IPS-18c (cell line): ENCODE results near the gene TMTC4.
"Not testable (repeated sequence)": the region's sequence is repeated elsewhere in the genome, so short reads cannot be mapped to it uniquely, and the experiment has no call there.

Source experiments
- H3K4me3 ChIP-seq: 2 replicates; pipeline ENCODE4 v1.7.0; 2013; ENCODE audit warnings: low read depth, mild to moderate bottlenecking, low read length, moderate library complexity; ENCODE audit not compliant: insufficient read depth
- H3K9me3 ChIP-seq: one replicate; pipeline ENCODE4 v1.6.1; 2013; ENCODE audit warnings: mild to moderate bottlenecking, low read length, moderate library complexity; ENCODE audit not compliant: control insufficient read depth, insufficient read depth

The TMTC4 gene

DNA sequence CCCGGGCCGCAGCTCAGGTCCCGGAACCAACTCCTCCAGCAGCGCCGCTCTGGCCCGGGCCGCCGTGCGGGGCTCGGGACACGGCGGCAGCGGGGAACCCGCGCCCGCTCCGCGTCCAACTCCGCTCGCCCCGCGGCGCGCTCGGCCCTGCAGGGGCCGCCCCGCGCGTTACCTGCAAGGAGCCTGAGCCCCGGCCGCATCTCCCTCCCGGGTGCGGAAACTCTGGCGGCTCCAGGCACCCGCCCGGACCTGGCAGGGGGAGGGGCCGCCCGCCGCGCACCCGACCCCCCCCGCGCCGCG lies at the start of gene TMTC4:
TSS of gene TMTC4 (minus strand) at position 224 of the 300 bp plus-strand sequence. CDS start 4,433 bp downstream, outside the sequence.
- peak within 1 kb of the TSS; percentile 89 for H3K4me3 ChIP-seq
- H3K9me3 ChIP-seq: no peaks in the 10 kb centered on the region

GRCh38 chr13:100722517-100722916 lies 47.9 kb upstream of the TMTC4 start:
- no peak overlapping the region for H3K4me3 ChIP-seq
- H3K9me3 ChIP-seq: peaks cover under 1% of the 10 kb centered on the region

DNA sequence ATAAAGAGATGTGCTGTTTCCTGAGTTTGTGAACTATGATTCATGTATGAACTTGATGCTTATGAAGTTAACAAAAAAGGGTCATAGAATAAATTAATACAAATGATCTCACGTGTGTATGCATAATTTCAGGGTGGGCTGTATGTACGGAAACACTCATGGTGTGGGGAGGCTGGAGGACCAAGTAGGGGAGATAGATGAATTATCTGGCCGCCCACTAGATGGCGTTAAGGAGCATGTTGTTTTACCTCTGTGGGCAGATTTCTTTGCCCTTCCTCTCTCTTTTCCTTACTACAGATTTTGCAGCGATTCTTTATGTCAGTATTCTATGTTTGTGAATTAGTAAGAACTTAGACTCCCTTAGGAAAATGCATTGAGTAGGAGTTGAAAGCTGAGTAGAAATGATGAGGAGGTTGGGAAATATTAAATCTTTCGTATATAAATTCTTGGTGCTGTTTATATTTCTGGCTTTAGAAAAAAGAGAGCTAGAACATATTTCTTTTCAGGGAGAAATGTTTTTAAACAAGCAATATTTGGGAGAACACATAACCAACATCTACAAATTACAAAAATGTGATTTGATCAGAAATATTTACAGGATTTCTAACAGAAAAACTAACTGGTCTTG lies 47.4 kb upstream of the TMTC4 start:
- H3K9me3 ChIP-seq: no peaks in the 10 kb centered on the region
- H3K4me3 ChIP-seq: no peak overlapping the region

DNA sequence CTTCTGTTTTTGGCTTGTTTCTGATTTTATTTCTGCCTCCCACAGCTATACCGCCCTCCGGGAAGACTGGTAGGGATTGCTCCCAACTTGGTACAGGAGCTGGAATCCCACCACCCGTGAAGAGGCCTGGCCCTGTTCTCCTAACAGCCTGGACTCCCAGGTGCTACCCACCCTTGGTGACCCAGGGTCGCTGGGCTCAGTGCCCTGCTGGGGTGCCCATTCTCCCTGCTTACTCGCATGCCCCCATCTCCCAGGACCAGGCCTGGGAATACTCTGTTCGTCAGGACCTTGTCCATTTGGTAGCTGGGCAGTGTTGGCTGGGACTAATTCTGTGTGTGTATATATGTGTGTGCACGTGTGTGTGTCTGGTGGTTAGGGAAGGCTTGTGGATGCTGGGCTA lies 41.0 kb upstream of the TMTC4 start:
- H3K4me3 ChIP-seq: no peak overlapping the region
- H3K9me3 ChIP-seq: peaks cover 2% of the 10 kb centered on the region

GRCh38 chr13:100714478-100714877 lies 39.9 kb upstream of the TMTC4 start:
- Histone ChIP-seq H3K9me3 (peaks cover 2% of the 10 kb centered on the region), H3K4me3 (no peak overlapping the region)

GRCh38 chr13:100710176-100710575 lies 35.6 kb upstream of the TMTC4 start:
- no peak overlapping the region for H3K4me3 ChIP-seq
- H3K9me3 ChIP-seq: no peaks in the 10 kb centered on the region

GRCh38 chr13:100707818-100708740 lies 33.5 kb upstream of the TMTC4 start:
- H3K9me3 ChIP-seq: no peaks in the 10 kb centered on the region
- H3K4me3 ChIP-seq: no peak overlapping the region

DNA sequence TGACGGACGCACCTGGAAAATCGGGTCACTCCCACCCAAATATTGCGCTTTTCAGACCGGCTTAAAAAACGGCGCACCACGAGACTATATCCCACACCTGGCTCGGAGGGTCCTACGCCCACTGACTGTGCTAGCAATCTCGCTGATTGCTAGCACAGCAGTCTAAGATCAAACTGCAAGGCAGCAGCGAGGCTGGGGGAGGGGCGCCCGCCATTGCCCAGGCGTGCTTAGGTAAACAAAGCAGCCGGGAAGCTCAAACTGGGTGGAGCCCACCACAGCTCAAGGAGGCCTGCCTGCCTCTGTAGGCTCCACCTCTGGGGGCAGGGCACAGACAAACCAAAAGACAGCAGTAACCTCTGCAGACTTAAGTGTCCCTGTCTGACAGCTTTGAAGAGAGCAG lies 23.7 kb upstream of the TMTC4 start:
- not testable (repeated sequence) for H3K4me3 ChIP-seq, H3K9me3 ChIP-seq

- Histone ChIP-seq H3K4me3 (no peak overlapping the region), H3K9me3 (no peaks in the 10 kb centered on the region)
Observed at GRCh38 chr13:100695509-100695773, 20.8 kb upstream of the TMTC4 start.

DNA sequence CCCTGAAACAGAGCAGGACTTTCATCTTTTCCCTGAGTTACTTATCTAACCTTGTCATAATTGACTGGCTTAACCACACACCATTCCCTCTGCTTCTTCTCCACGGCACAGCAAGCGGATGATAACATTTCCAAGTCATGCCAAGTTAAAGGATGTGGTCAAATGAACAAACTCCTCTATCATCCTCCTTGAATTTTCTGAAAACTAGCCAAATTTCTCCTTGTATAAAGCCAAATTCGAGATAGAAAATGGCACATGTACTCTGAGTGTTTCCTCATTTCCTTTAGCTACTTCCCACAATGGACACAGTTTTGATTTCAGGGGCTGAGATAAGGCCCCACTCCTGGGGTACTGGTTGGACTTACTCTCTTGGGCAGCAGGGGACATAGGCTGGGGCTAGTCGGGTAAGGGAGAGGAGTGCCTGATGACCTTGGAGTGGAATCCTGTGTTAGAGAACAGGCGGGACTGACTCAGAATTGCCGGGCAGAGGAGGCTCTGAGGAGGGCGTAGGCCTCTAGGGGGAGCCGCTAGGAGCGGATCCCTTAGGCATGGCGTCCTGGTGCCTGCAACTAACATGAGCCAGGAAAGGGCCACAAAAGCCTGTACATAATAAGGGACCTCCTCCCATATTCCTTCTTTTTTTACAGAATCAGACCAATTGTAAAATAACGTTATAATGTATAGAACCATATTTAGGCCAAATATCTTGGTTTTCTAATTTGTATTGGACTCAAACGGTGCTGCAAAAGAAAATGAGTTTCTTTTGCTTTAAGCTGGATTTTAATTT lies 20.3 kb upstream of the TMTC4 start:
- no peak overlapping the region for H3K4me3 ChIP-seq
- peaks cover 3% of the 10 kb centered on the region for H3K9me3 ChIP-seq

- H3K4me3 ChIP-seq: no peak overlapping the region
- peaks cover 5% of the 10 kb centered on the region for H3K9me3 ChIP-seq
Observed at GRCh38 chr13:100689191-100689590, 14.6 kb upstream of the TMTC4 start.

- Histone ChIP-seq H3K9me3 (no peaks in the 10 kb centered on the region), H3K4me3 (no peak overlapping the region)
Observed at GRCh38 chr13:100680131-100680530, 5.5 kb upstream of the TMTC4 start.

DNA sequence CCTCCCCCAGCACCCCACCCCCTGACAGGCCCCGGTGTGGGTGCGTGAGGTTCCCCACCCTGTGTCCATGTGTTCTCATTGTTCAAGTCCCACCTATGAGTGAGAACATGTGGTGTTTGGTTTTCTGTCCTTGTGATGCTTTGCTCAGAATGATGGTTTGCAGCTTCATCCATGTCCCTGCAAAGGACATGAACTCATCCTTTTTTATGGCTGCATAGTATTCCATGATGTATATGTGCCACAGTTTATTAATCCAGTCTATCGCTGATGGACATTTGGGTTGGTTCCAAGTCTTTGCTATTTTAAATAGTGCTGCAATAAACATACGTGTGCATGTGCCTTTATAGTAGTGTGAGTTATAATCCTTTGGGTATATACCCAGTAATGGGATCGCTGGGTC lies 2.5 kb upstream of the TMTC4 start:
- not testable (repeated sequence) for H3K4me3 ChIP-seq, H3K9me3 ChIP-seq

DNA sequence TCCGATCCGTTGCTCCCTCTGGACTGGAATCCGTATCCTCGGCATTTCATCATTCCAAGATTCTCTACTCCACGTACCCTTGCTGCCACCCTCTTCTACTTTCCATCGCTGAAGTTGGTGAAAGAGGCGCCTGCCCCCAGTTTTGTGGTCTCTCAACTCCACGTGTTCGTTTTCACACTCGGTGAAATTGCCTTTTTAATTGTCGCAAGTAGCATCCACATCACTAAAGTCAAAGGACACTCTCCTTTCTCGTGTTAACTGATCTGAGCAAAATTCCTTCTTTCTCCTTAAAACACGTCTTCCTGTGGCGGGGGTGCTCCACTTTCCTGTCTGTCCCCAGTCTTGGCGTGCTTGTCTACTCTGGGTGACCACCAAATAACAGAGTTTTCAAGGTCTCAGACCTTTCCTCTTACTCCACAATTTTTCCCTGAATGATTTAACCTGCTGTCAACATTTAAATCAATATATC lies 1.1 kb upstream of the TMTC4 start:
- Histone ChIP-seq H3K4me3 (peak overlapping the region; percentile 89), H3K9me3 (no peaks in the 10 kb centered on the region)

- peak overlapping the region; percentile 89 for H3K4me3 ChIP-seq
- no peaks in the 10 kb centered on the region for H3K9me3 ChIP-seq
Observed at GRCh38 chr13:100674872-100675660, 471 bp upstream of the TMTC4 start.

DNA sequence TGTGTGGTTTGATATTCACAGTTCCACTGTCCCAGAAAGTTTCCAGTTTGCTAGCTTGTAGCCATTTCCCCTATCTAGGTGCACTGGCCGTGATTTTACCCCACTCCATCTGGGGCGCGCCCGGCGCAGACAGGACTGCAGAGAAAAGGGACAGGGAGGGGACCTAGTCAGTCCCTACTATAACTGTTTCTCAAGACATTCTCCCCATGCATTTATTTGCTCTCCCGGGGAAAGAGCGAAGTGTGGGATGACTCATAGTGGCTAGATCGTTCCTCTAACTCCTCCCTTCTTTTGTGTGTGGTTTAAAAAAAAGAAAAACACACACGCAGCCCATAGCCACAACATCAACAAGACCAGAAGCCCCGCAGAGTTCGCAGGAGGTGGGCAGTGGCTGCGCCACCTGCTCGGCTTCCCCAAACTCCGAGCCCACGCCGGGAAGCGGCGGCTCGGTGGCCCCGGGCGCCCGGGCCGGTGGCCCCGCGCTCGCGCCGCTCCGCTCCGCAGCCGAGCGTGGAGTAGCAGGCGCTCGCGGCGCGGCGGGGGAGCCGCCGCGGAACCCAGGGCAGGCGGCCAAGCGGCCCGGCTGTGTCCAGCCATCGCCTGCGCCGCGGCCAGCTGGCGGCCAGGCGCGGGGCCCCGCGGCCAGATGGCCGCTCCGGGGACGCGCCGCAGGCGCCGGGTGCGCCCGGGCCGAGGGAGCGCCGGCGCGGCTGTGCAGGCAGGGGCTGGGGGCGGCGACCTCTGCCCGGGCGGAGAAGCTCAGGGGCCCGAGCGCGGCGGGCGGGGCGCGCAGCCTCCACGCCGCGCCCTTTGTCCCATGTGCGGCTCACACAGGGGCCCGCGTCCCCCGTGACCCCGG lies 653 bp downstream of the TMTC4 start:
- Histone ChIP-seq H3K9me3 (no peaks in the 10 kb centered on the region), H3K4me3 (peak overlapping the region; percentile 89)

- Histone ChIP-seq H3K9me3 (no peaks in the 10 kb centered on the region), H3K4me3 (peak overlapping the region; percentile 89)
Observed at GRCh38 chr13:100673376-100673712, 1.3 kb downstream of the TMTC4 start.
